Medulla oblongata (tissue), 1 donor: ENCODE results near the gene CCNE1.

Experiments used
- DNase-seq: peaks from one replicate; pipeline ENCODE4 v3.0.0-alpha.2; 2015; ENCODE audit errors: extremely low spot score

The CCNE1 gene

GRCh38 chr19:29811125-29812079 lies at the start of gene CCNE1:
CCNE1 (plus strand) TSS chr19:29811991; CDS start chr19:29812556, 565 bp downstream.
- peak; percentile 90 for DNase-seq

- no peak for DNase-seq
Measured at GRCh38 chr19:29763196-29763595, 48.6 kb upstream of the CCNE1 start.

GRCh38 chr19:29764361-29764760 lies 47.4 kb upstream of the CCNE1 start:
- DNase-seq, result no peak

- no peak for DNase-seq
Measured at GRCh38 chr19:29766100-29766499, 45.7 kb upstream of the CCNE1 start.

GRCh38 chr19:29767039-29767735 lies 44.6 kb upstream of the CCNE1 start:
- no peak for DNase-seq

GRCh38 chr19:29768166-29768565 lies 43.6 kb upstream of the CCNE1 start:
- DNase-seq, result no peak

GRCh38 chr19:29769997-29770396 lies 41.8 kb upstream of the CCNE1 start:
- DNase-seq, result no peak

GRCh38 chr19:29770648-29771047 lies 41.1 kb upstream of the CCNE1 start:
- DNase-seq, result no peak

GRCh38 chr19:29771708-29772414 lies 39.9 kb upstream of the CCNE1 start:
- DNase-seq, result peak; percentile 57

GRCh38 chr19:29772696-29773095 lies 39.1 kb upstream of the CCNE1 start:
- no peak for DNase-seq

GRCh38 chr19:29773141-29773540 lies 38.6 kb upstream of the CCNE1 start:
- no peak for DNase-seq

- DNase-seq, result no peak
Measured at GRCh38 chr19:29774126-29774525, 37.7 kb upstream of the CCNE1 start.

- no peak for DNase-seq
Measured at GRCh38 chr19:29777781-29778309, 33.9 kb upstream of the CCNE1 start.

- DNase-seq, result no peak
Measured at GRCh38 chr19:29779921-29780320, 31.9 kb upstream of the CCNE1 start.

- DNase-seq, result no peak
Measured at GRCh38 chr19:29781386-29782259, 30.2 kb upstream of the CCNE1 start.

- DNase-seq, result no peak
Measured at GRCh38 chr19:29782260-29782580, 29.6 kb upstream of the CCNE1 start.

GRCh38 chr19:29783627-29784190 lies 28.1 kb upstream of the CCNE1 start:
- no peak for DNase-seq

GRCh38 chr19:29784598-29785223 lies 27.1 kb upstream of the CCNE1 start:
- no peak for DNase-seq

GRCh38 chr19:29785360-29785759 lies 26.4 kb upstream of the CCNE1 start:
- no peak for DNase-seq

- no peak for DNase-seq
Measured at GRCh38 chr19:29785955-29786589, 25.7 kb upstream of the CCNE1 start.
